Measurements from ENCODE around the gene C10orf105.

The C10orf105 gene

GRCh38 chr10:71716426-71716825, 3.2 kb downstream of the C10orf105 start:
- DNase-seq (ENCODE audit: low read depth in 2 of 2): no peak

- DNase-seq (ENCODE audit: low read depth in 2 of 2): no peak
Measured at GRCh38 chr10:71715860-71716259, 3.7 kb downstream of the C10orf105 start.

- no peak for DNase-seq (ENCODE audit: low read depth in 2 of 2)
Measured at GRCh38 chr10:71715026-71715425, 4.6 kb downstream of the C10orf105 start.

- no peak for DNase-seq (ENCODE audit: low read depth in 2 of 2)
Measured at GRCh38 chr10:71714592-71714991, 5.0 kb downstream of the C10orf105 start.

- no peak for DNase-seq (ENCODE audit: low read depth in 2 of 2)
Measured at GRCh38 chr10:71714031-71714410, 5.6 kb downstream of the C10orf105 start.

- no peak for DNase-seq (ENCODE audit: low read depth in 2 of 2)
Measured at GRCh38 chr10:71713135-71714030, 6.2 kb downstream of the C10orf105 start.

GRCh38 chr10:71712572-71713134, 6.9 kb downstream of the C10orf105 start:
- no peak for DNase-seq (ENCODE audit: low read depth in 2 of 2)

GRCh38 chr10:71712170-71712569, 7.4 kb downstream of the C10orf105 start:
- DNase-seq (ENCODE audit: low read depth in 2 of 2): no peak

- no peak for DNase-seq (ENCODE audit: low read depth in 2 of 2)
Measured at GRCh38 chr10:71711052-71711623, 8.4 kb downstream of the C10orf105 start.

GRCh38 chr10:71710519-71710918, 9.1 kb downstream of the C10orf105 start:
- DNase-seq (ENCODE audit: low read depth in 2 of 2): no peak

- DNase-seq (ENCODE audit: low read depth in 2 of 2): no peak
Measured at GRCh38 chr10:71708897-71709882, 10.4 kb downstream of the C10orf105 start.

- peak in 1 of 2 donors; percentile 59 for DNase-seq (ENCODE audit: low read depth in 2 of 2)
Measured at GRCh38 chr10:71708301-71708703, 11.3 kb downstream of the C10orf105 start.

- no peak for DNase-seq (ENCODE audit: low read depth in 2 of 2)
Measured at GRCh38 chr10:71707240-71707789, 12.3 kb downstream of the C10orf105 start.

GRCh38 chr10:71706216-71707121, 13.1 kb downstream of the C10orf105 start:
- no peak for DNase-seq (ENCODE audit: low read depth in 2 of 2)

- DNase-seq (ENCODE audit: low read depth in 2 of 2): no peak
Measured at GRCh38 chr10:71705582-71705981, 14.0 kb downstream of the C10orf105 start.

- DNase-seq (ENCODE audit: low read depth in 2 of 2): no peak
Measured at GRCh38 chr10:71704816-71705215, 14.8 kb downstream of the C10orf105 start.

- DNase-seq (ENCODE audit: low read depth in 2 of 2): no peak
Measured at GRCh38 chr10:71703577-71703976, 16.0 kb downstream of the C10orf105 start.

GRCh38 chr10:71701496-71702132, 18.0 kb downstream of the C10orf105 start:
- no peak for DNase-seq (ENCODE audit: low read depth in 2 of 2)

GRCh38 chr10:71700731-71701368, 18.7 kb downstream of the C10orf105 start:
- no peak for DNase-seq (ENCODE audit: low read depth in 2 of 2)

Measured in stimulated activated CD4-positive, alpha-beta T cell treated with anti-CD3 and anti-CD28 coated beads, Interleukin-15, amount 100 ng/mL, for 48 hours (primary cell).